ENCODE data around the gene CBR4.
"Not testable (repeated sequence)": the region's sequence is repeated elsewhere in the genome, so short reads cannot be mapped to it uniquely, and the experiment has no call there.

The CBR4 gene

DNA sequence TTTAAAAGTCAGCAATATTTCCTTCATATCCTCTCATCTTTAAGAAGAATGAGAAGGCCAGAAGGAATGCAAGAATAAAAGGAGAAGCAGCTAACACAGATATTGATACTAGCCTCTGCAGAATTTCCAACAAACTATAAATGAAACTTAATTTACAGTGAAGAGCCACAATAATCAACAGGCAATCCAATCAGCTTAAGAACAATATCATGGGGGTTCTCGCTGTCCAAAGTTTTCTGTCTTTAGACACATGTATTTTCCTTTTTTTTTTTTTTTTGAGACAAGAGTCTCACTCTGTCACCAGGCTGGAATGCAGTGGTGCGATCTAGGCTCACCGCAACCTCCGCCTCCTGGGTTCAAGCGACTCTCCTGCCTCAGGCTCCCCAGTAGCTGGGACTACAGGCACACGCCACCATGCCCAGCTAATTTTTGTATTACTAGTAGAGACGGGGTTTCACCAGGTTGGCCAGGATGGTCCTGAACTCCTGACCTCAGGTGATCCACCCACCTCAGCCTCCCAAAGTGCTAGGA, 17.0 kb downstream of the CBR4 start:
- not testable (repeated sequence) for DNase-seq

DNA sequence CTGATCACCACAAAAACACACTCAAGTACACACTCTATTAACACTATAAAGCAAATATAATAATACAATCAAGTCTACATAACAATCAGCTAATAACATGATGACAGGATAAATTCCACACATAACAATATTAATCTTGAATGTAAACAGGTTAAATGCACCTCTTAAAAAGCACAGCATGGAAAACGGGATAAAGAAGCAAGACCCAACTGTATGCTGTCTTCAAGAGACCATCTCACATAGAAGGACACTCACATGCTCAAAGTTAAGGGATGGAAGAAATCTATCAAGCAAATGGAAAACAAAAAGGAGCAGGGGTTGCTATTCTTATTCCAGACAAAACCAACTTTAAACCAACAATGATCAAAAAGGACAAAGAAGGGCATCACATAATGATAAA, 28.1 kb downstream of the CBR4 start:
- DNase-seq: no peak

DNA sequence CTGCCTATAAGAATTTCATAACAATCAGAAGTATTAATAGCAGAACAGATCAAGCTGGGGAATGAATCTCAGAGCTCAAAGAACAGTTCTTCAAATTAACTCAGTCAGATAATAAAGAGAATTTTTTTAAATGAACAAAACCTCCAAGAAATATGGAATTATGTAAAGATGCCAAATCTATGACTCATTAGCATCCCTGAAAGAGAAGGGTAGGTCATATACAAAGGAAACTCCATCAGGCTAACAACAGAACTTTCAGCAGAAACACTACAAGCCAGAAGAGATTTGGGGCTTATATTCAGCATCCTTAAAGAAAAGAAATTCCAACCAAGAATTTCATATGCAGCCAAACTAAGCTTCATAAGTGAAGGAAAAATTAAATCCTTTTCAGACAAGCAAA, 28.6 kb downstream of the CBR4 start:
- no peak for DNase-seq

DNA sequence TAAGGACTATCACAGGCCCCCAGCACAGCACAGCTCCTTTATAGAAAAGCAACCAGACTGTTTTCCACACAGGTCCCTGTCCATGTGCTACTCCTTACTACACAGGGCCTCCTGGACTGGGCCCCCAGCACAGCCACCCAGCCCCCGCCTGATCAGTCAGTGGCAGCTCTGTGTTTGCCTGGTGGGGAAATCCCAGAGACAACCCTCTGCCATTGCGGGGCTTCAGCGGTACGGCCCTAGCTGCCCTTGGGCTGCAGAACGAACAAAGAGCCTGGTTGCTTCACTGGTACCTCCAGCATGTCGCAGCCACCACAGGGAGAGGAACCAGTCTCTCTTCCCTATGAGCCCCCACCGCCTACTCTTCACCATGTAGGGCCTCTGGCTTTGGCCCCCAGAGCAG, 30.7 kb downstream of the CBR4 start:
- no peak for DNase-seq

DNA sequence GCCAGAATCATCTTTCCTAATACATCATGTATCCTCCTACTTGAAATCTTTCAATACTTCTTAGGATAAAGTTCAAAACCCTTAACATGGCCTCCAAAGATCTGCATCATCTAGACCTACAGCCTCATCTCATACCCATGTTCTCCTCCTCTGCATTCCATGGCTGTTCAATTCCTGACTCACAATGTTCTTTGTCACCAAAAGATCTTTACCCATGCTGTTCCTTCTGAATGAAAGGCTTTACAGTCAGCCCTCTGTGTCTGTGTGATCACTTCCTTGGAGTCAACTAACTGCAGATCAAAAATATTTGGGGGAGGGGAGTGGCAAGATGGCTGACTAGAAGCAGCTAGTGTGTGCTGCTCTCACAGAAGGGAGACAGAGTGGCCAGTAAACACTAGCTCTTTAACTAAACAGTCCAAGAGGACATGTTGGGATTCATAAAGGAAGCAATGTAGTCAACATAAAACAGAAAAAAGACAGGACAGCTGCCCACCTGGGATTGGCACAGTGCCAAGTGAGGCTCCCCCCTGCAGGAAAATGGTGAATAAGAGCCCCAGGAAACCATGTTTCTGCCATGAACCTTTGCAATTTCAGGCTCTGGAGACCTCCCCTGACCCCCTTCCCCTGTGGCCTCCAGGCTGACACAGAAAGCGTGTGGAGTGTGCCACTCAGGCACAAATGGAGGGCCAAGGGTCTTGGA, 31.9 kb downstream of the CBR4 start:
- DNase-seq: no peak

DNA sequence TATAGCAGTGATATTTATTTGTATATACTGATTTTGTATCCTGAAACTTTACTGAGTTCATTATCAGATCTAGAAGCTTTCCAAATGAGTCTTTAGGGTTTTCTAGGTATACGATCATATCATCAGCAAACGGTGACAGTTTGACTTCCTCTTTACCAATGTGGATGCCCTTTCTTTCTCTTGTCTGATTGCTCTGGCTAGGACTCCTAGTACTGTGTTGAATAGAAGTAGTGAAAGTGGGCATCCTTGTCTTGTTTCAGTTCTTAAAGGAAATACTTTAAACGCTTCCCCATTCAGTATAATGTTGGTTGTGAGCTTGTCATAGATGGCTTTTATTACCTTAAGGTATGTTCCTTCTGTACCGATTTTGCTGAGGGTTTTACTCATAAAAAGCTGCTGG, 37.5 kb downstream of the CBR4 start:
- no peak for DNase-seq

DNA sequence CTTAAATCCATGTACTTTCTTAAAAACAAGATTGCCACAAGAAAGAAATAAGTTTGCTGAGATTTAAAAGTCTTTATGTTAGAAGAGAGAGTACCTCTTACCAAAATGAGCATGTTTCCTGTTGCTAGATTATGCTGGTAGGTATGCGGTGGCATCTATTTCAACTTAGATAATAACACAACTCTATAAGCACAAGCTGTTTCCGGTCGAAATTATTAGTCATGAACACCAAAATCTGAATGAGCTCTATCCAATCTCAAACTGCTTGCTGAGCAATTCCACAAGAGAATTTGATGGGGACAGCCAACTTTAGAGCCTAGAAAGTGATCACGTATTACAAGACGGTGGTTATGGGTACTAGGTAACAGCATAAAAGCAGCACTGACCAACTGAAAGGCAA, 49.3 kb downstream of the CBR4 start:
- no peak for DNase-seq

DNA sequence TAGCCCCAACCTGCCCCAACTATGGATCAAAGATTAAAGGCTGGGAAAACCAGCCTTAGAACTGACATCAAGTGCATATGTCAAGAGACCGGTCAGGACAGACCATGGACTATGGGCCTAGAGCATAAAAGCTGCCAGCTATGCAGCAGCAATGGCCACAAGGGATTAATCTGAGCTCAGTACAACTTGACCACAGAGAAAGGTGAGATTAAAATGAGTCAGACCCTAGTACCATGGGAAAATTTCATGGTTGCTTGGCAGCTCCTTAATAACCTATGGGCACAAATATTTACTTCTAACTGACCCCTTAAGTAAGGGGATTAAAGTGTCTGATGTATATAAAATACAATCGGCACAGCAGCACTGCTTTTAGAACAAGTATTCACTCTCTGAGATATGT, 54.4 kb downstream of the CBR4 start:
- no peak for DNase-seq

DNA sequence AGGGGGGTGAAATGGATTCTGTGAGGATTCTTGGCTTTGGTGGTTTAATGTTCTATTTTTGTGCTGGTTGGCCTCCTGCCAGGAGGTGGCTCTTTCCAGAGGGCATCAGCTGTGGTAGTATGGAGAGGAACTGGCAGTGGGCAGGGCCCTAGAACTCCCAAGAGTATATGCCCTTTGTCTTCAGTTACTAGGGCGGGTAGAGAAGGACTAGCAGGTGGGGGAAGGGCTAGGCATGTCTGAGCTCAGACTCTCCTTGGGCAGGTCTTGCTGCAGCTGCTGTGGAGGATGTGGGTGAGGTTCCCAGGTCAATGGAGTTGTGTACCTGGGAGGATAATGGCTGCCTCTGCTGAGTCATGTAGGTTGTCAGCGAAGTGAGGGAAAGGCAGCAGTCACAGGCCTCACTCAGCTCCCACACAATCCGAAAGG, 57.2 kb downstream of the CBR4 start:
- DNase-seq: not testable (repeated sequence)

DNA sequence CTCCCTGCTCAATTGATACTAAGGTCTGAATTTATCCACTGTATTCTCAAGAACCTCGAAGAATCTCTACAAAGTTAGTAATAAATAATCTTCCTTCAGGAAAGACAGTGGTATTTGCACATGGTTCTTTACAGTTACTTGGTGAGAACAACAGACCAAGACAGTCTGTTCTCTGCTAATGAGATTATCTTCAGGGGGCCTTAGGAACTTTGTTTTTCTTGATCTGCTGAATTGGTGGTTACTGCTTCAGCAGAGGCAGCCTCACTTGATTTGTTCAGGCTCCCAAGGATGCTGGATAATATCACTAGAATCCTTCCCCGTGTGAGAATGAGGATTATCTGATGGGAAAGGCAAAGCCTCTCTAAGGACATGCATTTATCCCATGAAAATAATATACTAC, 64.8 kb downstream of the CBR4 start:
- no peak for DNase-seq

DNA sequence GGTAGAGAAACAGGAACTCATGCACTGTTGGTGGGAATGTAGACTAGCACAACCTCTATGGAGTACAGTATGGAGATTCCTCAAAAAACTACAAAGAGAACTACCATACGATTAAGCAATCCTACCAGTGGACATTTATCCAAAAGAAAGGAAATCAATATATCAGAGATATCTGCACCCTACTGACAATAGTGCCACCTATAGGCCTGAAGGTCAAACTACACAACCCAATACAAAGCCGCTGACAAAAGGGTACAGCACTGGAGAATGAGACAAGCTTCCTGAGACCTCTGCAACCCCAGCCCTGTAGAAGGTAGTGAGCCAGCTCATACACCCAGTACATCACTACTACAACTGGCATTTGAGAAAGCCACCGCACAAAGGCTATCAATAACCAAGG, 67.1 kb downstream of the CBR4 start:
- DNase-seq: peak in 1 of 2 donors; percentile 20
